Uterus (tissue), 4 donors: ENCODE measurements around the gene MYADML2. TPM values are rescaled to one million over a fixed set of nuclear protein-coding genes. Genes with fewer than 3 reads are reported as not detected.

Experiments used
- DNase-seq, 2 donors: peaks; one replicate each; pipeline ENCODE4 v3.0.0-alpha.2; 2019 to 2020
- H3K27ac ChIP-seq, 2 donors: fragments of 200-600 bp; sonication (generic); 1 replicate in 1 of 2; 2 replicates in 1 of 2; pipeline ENCODE4 v1.5.1; 2016 to 2018
- H3K27me3 ChIP-seq, 2 donors: fragments of 200-600 bp; sonication (generic); one replicate each; pipeline ENCODE4 v1.5.1; 2018 to 2019; ENCODE audit warnings: control low read depth in 1 of 2
- H3K36me3 ChIP-seq, 2 donors: fragments of 200-600 bp; sonication (generic); one replicate each; pipeline ENCODE4 v1.5.1; 2019; ENCODE audit warnings: control low read depth in 1 of 2
- H3K4me1 ChIP-seq, 2 donors: fragments of 200-600 bp; sonication (generic); one replicate each; pipeline ENCODE4 v1.5.1; 2018 to 2019; ENCODE audit warnings: control low read depth in 1 of 2
- H3K4me3 ChIP-seq, 2 donors: fragments of 200-600 bp; sonication (generic); 1 replicate in 1 of 2; 2 replicates in 1 of 2; pipeline ENCODE4 v1.5.1; 2018 to 2019; ENCODE audit warnings: mild to moderate bottlenecking in 1 of 2
- H3K9me3 ChIP-seq, 2 donors: fragments of 200-600 bp; sonication (generic); one replicate each; pipeline ENCODE4 v1.5.1; 2019; ENCODE audit warnings: control low read depth in 1 of 2
- CTCF ChIP-seq, 4 experiments: fragments of 200-600 bp in 2 of 4; fragments of 450-650 bp in 2 of 4; sonication (generic) in 2 of 4; IDR thresholded peaks; one replicate each; pipeline ENCODE4 v1.5.1; 2016 to 2019; ENCODE audit warnings: antibody characterized with exemption in 4 of 4, mild to moderate bottlenecking in 2 of 4, moderate library complexity in 1 of 4
- POLR2A ChIP-seq, 2 donors: fragments of 450-650 bp; IDR thresholded peaks; one replicate each; pipeline ENCODE4 v1.6.1; 2016; ENCODE audit warnings: antibody characterized with exemption in 2 of 2, mild to moderate bottlenecking in 1 of 2, moderate library complexity in 1 of 2
- intact Hi-C: fragments of 100-400 bp; cut with DNase I; formaldehyde crosslinking; loops from one replicate; pipeline ENCODE4 v1.15.1; 2023; ENCODE audit warnings: low total_unique reads
- total RNA-seq, 4 donors: library from RNA; depleted of rRNA in 3 of 4; stranded (reverse); fragments of >200 nt in 3 of 4; gene quantifications; one replicate each; pipeline versions ENCODE4 v1.1.0 to v1.2.4, GENCODE V29; 2014 to 2023
- donor health status: DM: yes; HTN: yes; CAD: no.

MYADML2 gene
- total RNA-seq, 4 donors from 2014 or later: not detected

- H3K4me1 ChIP-seq: peaks cover 0 to 16% of the 10 kb centered on the region in 2 donors
- no peaks in the 10 kb centered on the region for H3K27me3 ChIP-seq
- H3K9me3 ChIP-seq: no peaks in the 10 kb centered on the region
- H3K36me3 ChIP-seq: no peaks in the 10 kb centered on the region
- intact Hi-C loops: no loop called here
- no peak for DNase-seq
- H3K4me3 ChIP-seq: no peak overlapping the region
- H3K27ac ChIP-seq: no peak overlapping the region
- TF ChIP-seq POLR2A (IDR thresholded peaks at IDR 0.05): no peak
- TF ChIP-seq CTCF (IDR thresholded peaks at IDR 0.05): no peak
Measured at GRCh38 chr17:81898885-81899284, 48.1 kb downstream of the MYADML2 start.

- no peaks in the 10 kb centered on the region for H3K36me3 ChIP-seq
Measured at GRCh38 chr17:81898029-81898866, 48.8 kb downstream of the MYADML2 start.

GRCh38 chr17:81895400-81895799 is 51.6 kb downstream of the MYADML2 start:
- H3K4me3 ChIP-seq: no peak overlapping the region
- TF ChIP-seq CTCF (IDR thresholded peaks at IDR 0.05): no peak
- no peak for TF ChIP-seq POLR2A (IDR thresholded peaks at IDR 0.05)
- no peaks in the 10 kb centered on the region for H3K27me3 ChIP-seq
- intact Hi-C loops: no loop called here
- DNase-seq: no peak
- H3K4me1 ChIP-seq: peaks cover 2 to 6% of the 10 kb centered on the region in 2 donors
- H3K27ac ChIP-seq: no peak overlapping the region
- H3K36me3 ChIP-seq: no peaks in the 10 kb centered on the region
- no peaks in the 10 kb centered on the region for H3K9me3 ChIP-seq

More at GRCh38 chr17:81898029-81898866, 48.8 kb downstream of the MYADML2 start:
- no peak overlapping the region for H3K27ac ChIP-seq
- TF ChIP-seq CTCF (IDR thresholded peaks at IDR 0.05) (no peak), POLR2A (IDR thresholded peaks at IDR 0.05) (no peak)
- H3K9me3 ChIP-seq: no peaks in the 10 kb centered on the region
- H3K27me3 ChIP-seq: no peaks in the 10 kb centered on the region
- peaks cover 0 to 16% of the 10 kb centered on the region in 2 donors for H3K4me1 ChIP-seq
- intact Hi-C loops: no loop called here
- H3K4me3 ChIP-seq: no peak overlapping the region
- DNase-seq: no peak

GRCh38 chr17:81891303-81891552 is 55.8 kb downstream of the MYADML2 start:
- no peak for DNase-seq
- intact Hi-C loops: no loop called here
- TF ChIP-seq CTCF (IDR thresholded peaks at IDR 0.05): no peak
- no peak for TF ChIP-seq POLR2A (IDR thresholded peaks at IDR 0.05)

GRCh38 chr17:81890447-81891302 is 56.4 kb downstream of the MYADML2 start:
- H3K9me3 ChIP-seq: no peaks in the 10 kb centered on the region
- peaks cover 6 to 11% of the 10 kb centered on the region in 2 donors for H3K4me1 ChIP-seq
- intact Hi-C loops: no loop called here
- DNase-seq: no peak
- no peaks in the 10 kb centered on the region for H3K27me3 ChIP-seq
- peak overlapping the region; percentile 86 to 94 for H3K4me3 ChIP-seq
- H3K36me3 ChIP-seq: no peaks in the 10 kb centered on the region
- no peak for TF ChIP-seq CTCF (IDR thresholded peaks at IDR 0.05)
- no peak for TF ChIP-seq POLR2A (IDR thresholded peaks at IDR 0.05)
- H3K27ac ChIP-seq: peak overlapping the region; percentile 83 to 89

More at GRCh38 chr17:81891303-81891552, 55.8 kb downstream of the MYADML2 start:
- Histone ChIP-seq H3K4me3 (peak overlapping the region; percentile 86 to 94), H3K27ac (peak overlapping the region; percentile 83 to 89), H3K9me3 (no peaks in the 10 kb centered on the region), H3K4me1 (peaks cover 6 to 11% of the 10 kb centered on the region in 2 donors), H3K27me3 (no peaks in the 10 kb centered on the region), H3K36me3 (no peaks in the 10 kb centered on the region)
